ENCODE measurements around the gene MLNR. TPM values are rescaled to one million over a fixed set of nuclear protein-coding genes. Genes with fewer than 3 reads are reported as not detected.

MLNR gene
- polyA plus RNA-seq, 3 donors = not detected

- WGBS (ENCODE audit: insufficient coverage) = 31% methylated on average over 2 of the region's 5 CpGs
- H4K20me1 ChIP-seq (ENCODE audit: insufficient read depth, low read length) = no peaks in the 10 kb centered on the region
- peak overlapping the region in 1 of 2 donors; percentile 43 for H3K27ac ChIP-seq (ENCODE audit: low read depth in 1 of 2, low read length in 2 of 2)
- H3K9ac ChIP-seq (ENCODE audit: insufficient read depth, low read length, poor library complexity, severe bottlenecking) = no peak overlapping the region
- Mint-ChIP-seq H3K27me3 (ENCODE audit: low read depth in 3 of 3) (peaks cover 0 to 1% (median 0%) of the 10 kb centered on the region in 3 donors), H3K9me3 (no peaks in the 10 kb centered on the region), H3K4me1 (peaks cover 34% of the 10 kb centered on the region), H3K27ac (no peak overlapping the region), H3K4me3 (no peak overlapping the region), H3K36me3 (peaks cover 32 to 45% of the 10 kb centered on the region in 2 donors)
- H3K4me3 ChIP-seq (replicated peaks in 1 of 3; ENCODE audit: low read depth in 2 of 3, low read length in 3 of 3) = no peak overlapping the region
- H3K4me1 ChIP-seq (ENCODE audit: control insufficient read depth in 1 of 2, insufficient read depth in 2 of 2, low read length in 2 of 2) = peaks cover 19 to 23% of the 10 kb centered on the region in 2 donors
- no peak for TF ChIP-seq CTCF (IDR thresholded peaks at IDR 0.05)
- H2AFZ ChIP-seq (ENCODE audit: insufficient read depth, low read depth, low read length, poor library complexity, severe bottlenecking) = no peak overlapping the region
- no peaks in the 10 kb centered on the region for H3K9me3 ChIP-seq (replicated peaks in 1 of 2; ENCODE audit: control insufficient read depth in 1 of 2, insufficient read depth in 1 of 2, low read length in 2 of 2)
- peaks cover 58% of the 10 kb centered on the region for H3K79me2 ChIP-seq (ENCODE audit: insufficient read depth, low read length)
- no peaks in the 10 kb centered on the region for H3K27me3 ChIP-seq (ENCODE audit: control insufficient read depth in 2 of 2, insufficient read depth in 2 of 2, low read length in 2 of 2)
- intact Hi-C loops (cut with micrococcal nuclease) = no loop called here
- H3K4me2 ChIP-seq (replicated peaks; ENCODE audit: extremely low read depth, low read length, poor library complexity, severe bottlenecking) = no peak overlapping the region
- no peak for DNase-seq
- peaks cover 21 to 26% of the 10 kb centered on the region in 2 donors for H3K36me3 ChIP-seq (replicated peaks in 1 of 2; ENCODE audit: control insufficient read depth in 1 of 2, insufficient read depth in 2 of 2, low read length in 2 of 2)
Measured at GRCh38 chr13:49251326-49251725, 31.2 kb downstream of the MLNR start.

- H3K27ac Mint-ChIP-seq = peak overlapping the region in 3 of 7 donors; percentile 11 to 64 (median 25)
- peaks cover 58% of the 10 kb centered on the region for H3K79me2 ChIP-seq (ENCODE audit: insufficient read depth, low read length)
- no peaks in the 10 kb centered on the region for H3K27me3 ChIP-seq (ENCODE audit: control insufficient read depth in 2 of 2, insufficient read depth in 2 of 2, low read length in 2 of 2)
- TF ChIP-seq CTCF (IDR thresholded peaks at IDR 0.05) = no peak
- H3K9me3 Mint-ChIP-seq = no peaks in the 10 kb centered on the region
- DNase-seq = no peak
- peaks cover 31% of the 10 kb centered on the region for H3K4me1 Mint-ChIP-seq
- no peaks in the 10 kb centered on the region for H3K9me3 ChIP-seq (replicated peaks in 1 of 2; ENCODE audit: control insufficient read depth in 1 of 2, insufficient read depth in 1 of 2, low read length in 2 of 2)
- no peak overlapping the region for H3K4me2 ChIP-seq (replicated peaks; ENCODE audit: extremely low read depth, low read length, poor library complexity, severe bottlenecking)
- H3K9ac ChIP-seq (ENCODE audit: insufficient read depth, low read length, poor library complexity, severe bottlenecking) = no peak overlapping the region
- peaks cover 26 to 32% of the 10 kb centered on the region in 2 donors for H3K36me3 ChIP-seq (replicated peaks in 1 of 2; ENCODE audit: control insufficient read depth in 1 of 2, insufficient read depth in 2 of 2, low read length in 2 of 2)
- H4K20me1 ChIP-seq (ENCODE audit: insufficient read depth, low read length) = no peaks in the 10 kb centered on the region
- no peak overlapping the region for H2AFZ ChIP-seq (ENCODE audit: insufficient read depth, low read depth, low read length, poor library complexity, severe bottlenecking)
- peaks cover 36 to 54% of the 10 kb centered on the region in 2 donors for H3K36me3 Mint-ChIP-seq
- no peak overlapping the region for H3K4me3 ChIP-seq (replicated peaks in 1 of 3; ENCODE audit: low read depth in 2 of 3, low read length in 3 of 3)
- no peak overlapping the region for H3K4me3 Mint-ChIP-seq
- H3K4me1 ChIP-seq (ENCODE audit: control insufficient read depth in 1 of 2, insufficient read depth in 2 of 2, low read length in 2 of 2) = peaks cover 19 to 21% of the 10 kb centered on the region in 2 donors
- peak overlapping the region in 1 of 2 donors; percentile 43 for H3K27ac ChIP-seq (ENCODE audit: low read depth in 1 of 2, low read length in 2 of 2)
- no peaks in the 10 kb centered on the region for H3K27me3 Mint-ChIP-seq (ENCODE audit: low read depth in 3 of 3)
- no CpG with 5 or more reads among the region's 1 CpG for WGBS (ENCODE audit: insufficient coverage)
- intact Hi-C loops (cut with micrococcal nuclease) = no loop called here
Measured at GRCh38 chr13:49253310-49253709, 33.2 kb downstream of the MLNR start.

Measured in CD14-positive monocyte (primary cell).